Esophagus squamous epithelium (tissue), 4 donors: Measurements from ENCODE around the gene SAXO1.

Experiments used
- CTCF ChIP-seq, 6 experiments: fragments of 450-650 bp in 4 of 6; fragments of 200-600 bp in 2 of 6; sonication (generic) in 2 of 6; IDR thresholded peaks; one replicate each; pipeline ENCODE4 v1.5.1; 2016 to 2019; ENCODE audit warnings: antibody characterized with exemption in 6 of 6, mild to moderate bottlenecking in 4 of 6, moderate library complexity in 4 of 6
- POLR2A ChIP-seq, 4 donors: fragments of 450-650 bp; IDR thresholded peaks; one replicate each; pipeline ENCODE4 v1.6.1; 2017; ENCODE audit warnings: antibody characterized with exemption in 4 of 4, mild to moderate bottlenecking in 4 of 4, moderate library complexity in 3 of 4

GRCh38 chr9:18971404-18971803 lies 61.6 kb downstream of the SAXO1 start:
- TF ChIP-seq CTCF (IDR thresholded peaks at IDR 0.05) (no peak), POLR2A (IDR thresholded peaks at IDR 0.05) (no peak)
